HG02840 (cell line): ENCODE measurements around the gene RXRA.

Experiments used
- ATAC-seq: cut with Tn5 transposase; IDR thresholded peaks from one replicate; pipeline ENCODE4 v1.9.1; 2021; ENCODE audit warnings: mild to moderate bottlenecking, moderate library complexity, moderate number of reproducible peaks; ENCODE audit not compliant: unreplicated experiment, low FRiP score

RXRA gene

DNA sequence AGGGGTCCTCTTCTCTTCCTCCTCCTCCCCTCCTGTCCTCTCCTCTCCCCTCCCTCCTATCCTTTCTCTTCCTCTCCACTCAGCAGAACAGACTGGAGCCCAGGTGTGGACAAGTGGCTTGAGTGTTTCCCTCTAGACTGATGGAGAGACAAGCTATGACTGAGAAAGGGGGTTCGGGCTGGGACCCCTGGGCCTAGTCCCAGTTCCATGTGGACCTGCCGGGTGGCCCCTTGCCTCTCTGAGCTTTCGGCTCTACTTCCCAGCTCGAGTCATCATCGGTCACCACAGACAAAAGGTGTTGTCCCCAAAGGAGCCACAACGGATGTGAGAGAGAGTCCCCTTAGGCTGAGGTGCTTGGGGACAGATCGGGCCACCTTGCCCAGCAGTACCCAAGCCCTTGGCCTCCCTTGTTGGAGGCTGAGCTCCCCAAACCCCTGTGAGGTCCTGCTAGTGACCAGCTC is 3.4 kb upstream of the RXRA start:
- ATAC-seq: no peak

DNA sequence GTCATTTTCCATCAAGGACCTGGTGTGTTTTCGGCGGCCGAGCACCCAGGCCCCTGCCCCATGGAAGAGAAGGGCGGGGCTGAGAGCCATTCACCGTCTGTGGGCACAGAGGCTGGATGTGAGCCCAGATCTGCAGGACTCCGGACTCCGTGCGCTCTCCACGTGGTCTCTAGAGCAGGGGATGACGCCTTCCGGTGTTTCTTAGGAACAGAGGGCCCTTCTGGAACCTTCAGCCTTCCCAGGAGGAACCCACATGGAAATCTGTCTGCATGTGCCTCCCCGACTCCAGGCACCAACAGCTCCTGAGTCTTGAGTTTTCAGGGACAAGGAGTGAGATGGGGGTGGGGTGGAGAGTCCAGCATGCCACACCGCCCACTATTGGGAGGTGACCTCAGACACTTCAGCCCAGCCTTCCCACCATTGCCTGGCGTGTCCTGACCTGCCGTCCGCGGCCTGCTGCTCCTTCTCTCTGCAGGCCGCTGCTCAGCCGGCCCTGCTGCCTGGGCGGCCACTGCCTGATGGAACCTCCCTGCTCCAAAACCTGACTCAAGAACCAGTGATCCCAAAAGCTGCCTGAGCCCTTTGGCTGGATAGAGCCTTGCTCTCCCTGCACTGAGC is 2.4 kb upstream of the RXRA start:
- no peak for ATAC-seq

DNA sequence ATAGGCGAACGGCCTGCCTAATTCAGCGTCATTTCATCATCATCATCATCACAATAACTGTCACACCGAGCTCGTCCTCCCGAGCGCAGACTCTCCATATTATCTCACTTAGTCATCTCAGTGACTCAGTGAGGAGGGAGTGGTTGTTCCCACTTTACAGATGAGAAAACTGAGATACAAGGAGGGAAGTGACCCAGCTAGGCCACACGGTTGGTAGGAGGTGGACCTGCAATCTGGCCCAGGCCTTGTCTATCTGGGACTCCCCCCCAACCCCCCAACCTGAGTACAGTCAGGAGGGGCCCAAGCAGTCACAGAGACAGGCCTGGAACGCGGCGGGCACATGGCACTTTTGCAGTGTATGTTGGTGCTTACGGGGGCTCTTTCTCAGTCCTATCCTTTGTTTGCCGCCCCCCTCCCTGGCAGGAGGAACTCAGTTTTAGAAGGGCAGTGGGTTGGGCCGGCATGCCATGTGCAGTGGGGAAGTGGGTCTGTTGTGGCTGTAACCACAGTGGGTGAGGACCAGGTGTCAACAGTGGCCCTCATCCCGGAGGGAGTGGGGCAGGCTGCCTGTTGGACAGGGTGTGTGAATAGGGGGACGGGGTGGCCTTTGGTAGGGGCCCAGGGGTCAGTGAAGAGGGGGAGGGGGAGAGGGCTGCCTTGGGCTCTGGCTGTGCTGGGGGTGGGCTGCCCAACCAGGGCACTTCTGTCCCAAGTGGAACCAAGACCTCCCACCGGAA is 1.7 kb upstream of the RXRA start:
- ATAC-seq: no peak

GRCh38 chr9:134325096-134325812 is 1.0 kb upstream of the RXRA start:
- no peak for ATAC-seq

DNA sequence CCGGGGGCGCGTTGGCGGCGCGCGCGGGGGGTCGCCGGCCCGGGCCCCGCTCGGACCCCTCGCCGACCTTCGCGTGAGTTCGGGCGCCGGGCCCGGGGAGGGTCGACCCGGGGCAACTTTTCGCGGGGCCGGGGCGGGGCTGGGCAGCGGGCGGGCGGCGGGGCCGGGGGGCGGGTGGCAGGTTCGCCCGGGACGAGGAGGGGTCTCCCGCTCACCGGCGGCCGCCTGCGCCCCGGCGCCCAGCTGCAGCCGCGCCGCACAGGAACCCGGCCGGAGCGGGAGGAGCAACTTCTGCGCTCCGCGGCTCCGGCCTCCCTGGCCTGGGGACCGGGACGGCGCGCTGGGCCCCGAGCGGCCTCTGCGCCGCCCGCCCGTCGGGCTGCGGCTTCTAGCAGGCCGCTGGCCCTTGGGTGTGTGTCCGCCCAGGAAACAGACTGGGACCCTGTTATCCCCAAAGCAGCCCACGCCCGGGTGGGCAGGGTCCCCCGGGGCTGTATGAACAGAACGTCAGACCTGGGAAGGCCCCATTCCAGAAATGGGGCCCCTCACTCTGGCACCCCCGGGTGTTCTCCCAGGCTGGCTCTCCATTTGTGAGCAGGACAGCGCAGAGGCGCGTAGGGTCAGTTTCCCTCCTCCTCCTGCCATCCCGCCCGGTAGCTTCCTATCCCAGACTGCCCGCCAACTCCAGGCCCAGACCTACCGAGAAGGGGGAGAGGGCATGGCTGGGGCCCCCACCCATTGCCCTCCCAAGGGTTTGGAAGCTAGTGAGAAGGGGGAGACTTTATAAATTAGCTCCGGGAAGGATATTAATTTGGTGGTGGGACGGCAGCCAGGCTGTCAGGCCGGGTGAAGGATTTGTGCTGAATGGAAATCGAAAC is 708 bp downstream of the RXRA start:
- ATAC-seq: no peak

GRCh38 chr9:134327671-134328231 is 1.5 kb downstream of the RXRA start:
- ATAC-seq: no peak

GRCh38 chr9:134328341-134328840 is 2.1 kb downstream of the RXRA start:
- no peak for ATAC-seq

DNA sequence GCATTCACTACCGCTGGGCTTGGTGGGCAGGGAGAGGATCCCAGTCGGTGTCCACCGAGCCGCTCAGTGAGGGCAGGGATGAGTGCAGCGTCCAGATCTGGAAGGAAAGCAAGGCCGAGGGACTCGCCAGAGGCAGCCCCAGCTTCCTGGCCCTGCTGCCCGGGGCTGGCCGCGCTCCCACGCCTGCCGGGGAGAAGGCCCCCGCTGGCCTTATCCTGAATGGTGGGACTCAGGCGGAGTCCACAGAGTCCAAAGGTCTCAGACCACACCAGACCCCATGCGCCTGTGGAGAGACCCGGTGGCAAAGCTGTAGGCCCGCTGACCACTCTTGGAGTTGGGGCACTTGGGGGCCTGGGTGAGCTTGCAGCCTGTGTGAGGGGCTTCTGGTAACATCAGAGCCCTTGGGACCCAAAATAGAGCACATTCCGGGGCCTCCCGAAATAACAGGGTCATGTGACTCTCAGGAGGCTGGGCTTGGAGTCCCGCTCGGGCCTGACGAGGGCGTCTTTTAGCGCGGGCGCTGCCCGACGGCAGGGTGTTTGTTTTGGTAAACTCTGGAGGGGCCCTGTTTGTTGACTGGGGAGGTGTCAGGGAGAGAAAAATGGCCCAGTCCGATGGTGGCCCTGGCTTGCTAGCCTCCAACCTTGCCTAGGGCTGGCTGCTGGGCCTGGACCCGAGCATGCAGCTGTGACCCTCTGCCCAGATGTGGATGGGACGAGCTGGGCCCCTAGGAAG is 2.8 kb downstream of the RXRA start:
- no peak for ATAC-seq

DNA sequence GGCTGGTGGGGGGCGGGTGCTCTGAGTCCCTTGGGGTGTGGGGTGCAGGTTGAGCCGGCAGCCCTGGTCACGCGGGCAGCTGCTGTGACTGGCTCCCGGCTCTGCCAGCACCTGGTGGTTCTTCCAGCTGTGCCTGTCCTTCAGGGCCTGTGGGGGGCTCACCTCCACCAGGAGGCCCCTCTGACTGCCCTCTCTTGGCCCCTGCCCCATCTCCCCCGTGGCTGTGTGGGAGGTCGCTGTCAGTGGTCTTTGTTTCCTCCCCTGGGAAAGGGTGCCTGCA is 3.3 kb downstream of the RXRA start:
- no peak for ATAC-seq

DNA sequence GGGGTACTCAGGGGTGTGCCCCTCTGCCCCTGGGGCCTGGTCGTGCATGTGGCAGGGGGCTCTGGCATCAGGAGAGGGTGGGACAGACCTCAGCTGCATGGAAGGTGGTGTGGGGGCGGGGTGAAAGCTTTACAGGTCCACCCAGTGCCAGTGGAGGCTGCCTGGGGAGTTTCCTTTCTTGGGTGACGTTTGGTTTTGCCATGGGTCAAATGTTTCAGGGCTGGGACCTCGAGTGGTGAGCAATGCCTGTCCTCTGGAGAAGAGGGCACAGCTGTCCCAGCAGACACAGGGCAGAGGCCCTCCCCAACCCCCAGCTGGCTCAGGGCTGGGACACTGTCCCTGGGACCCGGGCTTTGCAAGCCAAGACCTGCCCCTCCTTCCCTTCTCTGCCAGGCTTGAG is 3.6 kb downstream of the RXRA start:
- ATAC-seq: no peak

- no peak for ATAC-seq
These were observed 4.3 kb downstream of the RXRA start for GRCh38 chr9:134330590-134330989.

- no peak for ATAC-seq
These were observed 5.2 kb downstream of the RXRA start for GRCh38 chr9:134331186-134332025.

DNA sequence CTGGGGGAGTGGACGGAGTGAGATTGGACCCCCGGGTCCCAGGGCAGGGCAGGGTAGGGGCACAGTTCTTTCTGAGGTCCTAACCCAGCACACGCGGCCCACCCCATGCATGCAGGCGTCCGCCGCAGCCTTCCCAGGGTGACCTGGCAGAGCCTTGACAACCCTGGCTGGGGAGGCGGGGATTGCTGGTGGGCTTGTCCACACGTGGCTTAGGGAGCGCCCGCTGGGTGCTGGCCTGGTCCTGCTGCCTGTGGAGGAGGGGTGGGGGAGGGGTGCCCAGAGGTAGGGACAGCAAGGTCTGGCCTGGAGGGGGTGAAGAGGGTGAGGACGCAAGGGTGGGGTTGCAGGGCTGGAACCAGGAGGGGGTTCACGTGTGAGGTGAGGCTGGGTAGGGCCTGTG is 6.0 kb downstream of the RXRA start:
- ATAC-seq: no peak

- no peak for ATAC-seq
These were observed 6.6 kb downstream of the RXRA start for GRCh38 chr9:134332841-134333233.

GRCh38 chr9:134333234-134333873 is 7.1 kb downstream of the RXRA start:
- ATAC-seq: no peak

- no peak for ATAC-seq
These were observed 7.8 kb downstream of the RXRA start for GRCh38 chr9:134333874-134334581.

DNA sequence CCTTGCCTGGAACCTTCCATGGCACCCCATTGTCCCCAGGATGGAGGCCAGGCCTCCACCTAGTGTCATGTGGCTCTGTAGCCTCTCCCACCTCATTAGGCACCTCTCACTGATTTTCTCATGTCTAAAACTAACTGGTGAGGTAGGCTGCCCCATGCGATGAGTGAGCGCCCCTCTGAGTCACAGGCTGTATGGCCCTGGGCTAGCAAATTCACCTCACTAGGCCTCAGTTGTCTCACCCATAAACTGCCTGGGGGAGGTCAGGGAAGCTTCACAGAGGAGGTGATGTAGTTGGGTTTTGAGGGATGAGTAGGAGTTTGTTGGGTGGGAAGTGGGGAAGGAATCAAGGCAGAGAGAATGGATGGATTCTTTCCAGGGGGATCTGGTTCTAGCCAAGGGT is 8.8 kb downstream of the RXRA start:
- no peak for ATAC-seq
